GM19395 (cell line): ENCODE data around the gene NCOA7.
"Not testable (repeated sequence)": the region's sequence is repeated elsewhere in the genome, so short reads cannot be mapped to it uniquely, and the experiment has no call there.

ENCODE experiments used
- ATAC-seq: cut with Tn5 transposase; IDR thresholded peaks from one replicate; pipeline ENCODE4 v1.9.1; 2021; ENCODE audit warnings: mild to moderate bottlenecking, moderate library complexity; ENCODE audit not compliant: unreplicated experiment

NCOA7 gene

GRCh38 chr6:125791151-125791819, 525 bp downstream of the NCOA7 start:
- peak; percentile 44 for ATAC-seq

GRCh38 chr6:125791820-125792165, 1.0 kb downstream of the NCOA7 start:
- ATAC-seq: no peak

GRCh38 chr6:125792172-125792571, 1.4 kb downstream of the NCOA7 start:
- ATAC-seq: no peak

GRCh38 chr6:125792680-125793079, 1.9 kb downstream of the NCOA7 start:
- ATAC-seq: no peak

- no peak for ATAC-seq
These were observed 2.5 kb downstream of the NCOA7 start for GRCh38 chr6:125793280-125793679.

- no peak for ATAC-seq
These were observed 3.1 kb downstream of the NCOA7 start for GRCh38 chr6:125793863-125794262.

- ATAC-seq: no peak
These were observed 3.8 kb downstream of the NCOA7 start for GRCh38 chr6:125794342-125795137.

- no peak for ATAC-seq
These were observed 4.5 kb downstream of the NCOA7 start for GRCh38 chr6:125795301-125795700.

- ATAC-seq: no peak
These were observed 6.5 kb downstream of the NCOA7 start for GRCh38 chr6:125797120-125797885.

GRCh38 chr6:125797886-125798444, 7.2 kb downstream of the NCOA7 start:
- no peak for ATAC-seq

- ATAC-seq: peak; percentile 83
These were observed 8.2 kb downstream of the NCOA7 start for GRCh38 chr6:125798734-125799508.

GRCh38 chr6:125802383-125802782, 11.6 kb downstream of the NCOA7 start:
- ATAC-seq: peak; percentile 20

- ATAC-seq: no peak
These were observed 12.2 kb downstream of the NCOA7 start for GRCh38 chr6:125802943-125803377.

GRCh38 chr6:125804264-125804663, 13.5 kb downstream of the NCOA7 start:
- peak; percentile 62 for ATAC-seq

GRCh38 chr6:125804866-125805425, 14.2 kb downstream of the NCOA7 start:
- not testable (repeated sequence) for ATAC-seq

GRCh38 chr6:125806813-125807212, 16.1 kb downstream of the NCOA7 start:
- ATAC-seq: no peak

- peak; percentile 44 for ATAC-seq
These were observed 16.5 kb downstream of the NCOA7 start for GRCh38 chr6:125807293-125807692.

- peak; percentile 24 for ATAC-seq
These were observed 17.3 kb downstream of the NCOA7 start for GRCh38 chr6:125808060-125808459.

GRCh38 chr6:125808591-125808990, 17.8 kb downstream of the NCOA7 start:
- no peak for ATAC-seq

- no peak for ATAC-seq
These were observed 18.9 kb downstream of the NCOA7 start for GRCh38 chr6:125809570-125810170.
